Dermis blood vessel endothelial cell (primary cell): ENCODE results near the gene COL6A5. TPM values are rescaled to one million over a fixed set of nuclear protein-coding genes. Genes with fewer than 3 reads are reported as not detected.

Source experiments
- DNase-seq: peaks from one replicate; pipeline ENCODE4 v3.0.0; 2010
- total RNA-seq: library from RNA; depleted of rRNA; stranded (reverse); fragments of >200 nt; gene quantifications from 2 replicates; pipeline ENCODE4 v1.2.3, GENCODE V29; 2014

Gene COL6A5
- total RNA-seq, 1 donor from 2014 or later: not detected

GRCh38 chr3:130456540-130456939, 111.1 kb downstream of the COL6A5 start:
- DNase-seq: no peak

- DNase-seq: no peak
These were observed 112.2 kb downstream of the COL6A5 start for GRCh38 chr3:130457671-130458070.

- DNase-seq: no peak
These were observed 114.5 kb downstream of the COL6A5 start for GRCh38 chr3:130459944-130460343.

- no peak for DNase-seq
These were observed 116.6 kb downstream of the COL6A5 start for GRCh38 chr3:130462089-130462488.

- no peak for DNase-seq
These were observed 117.7 kb downstream of the COL6A5 start for GRCh38 chr3:130463221-130463620.

- no peak for DNase-seq
These were observed 120.0 kb downstream of the COL6A5 start for GRCh38 chr3:130465521-130465920.

GRCh38 chr3:130468311-130468710, 122.8 kb downstream of the COL6A5 start:
- DNase-seq: no peak

GRCh38 chr3:130470126-130470525, 124.7 kb downstream of the COL6A5 start:
- DNase-seq: no peak

- DNase-seq: no peak
These were observed 127.9 kb downstream of the COL6A5 start for GRCh38 chr3:130473416-130473815.

GRCh38 chr3:130480736-130481135, 135.3 kb downstream of the COL6A5 start:
- peak; percentile 2 for DNase-seq

GRCh38 chr3:130488288-130488687, 142.8 kb downstream of the COL6A5 start:
- no peak for DNase-seq

- DNase-seq: no peak
These were observed 143.4 kb downstream of the COL6A5 start for GRCh38 chr3:130488769-130489450.

- DNase-seq: no peak
These were observed 144.8 kb downstream of the COL6A5 start for GRCh38 chr3:130490241-130490640.

GRCh38 chr3:130491431-130491830, 146.0 kb downstream of the COL6A5 start:
- DNase-seq: no peak

- DNase-seq: no peak
These were observed 159.2 kb downstream of the COL6A5 start for GRCh38 chr3:130504701-130505100.

- DNase-seq: no peak
These were observed 160.6 kb downstream of the COL6A5 start for GRCh38 chr3:130506031-130506430.

GRCh38 chr3:130507746-130508145, 162.3 kb downstream of the COL6A5 start:
- DNase-seq: no peak

- no peak for DNase-seq
These were observed 163.5 kb downstream of the COL6A5 start for GRCh38 chr3:130509008-130509407.

- DNase-seq: no peak
These were observed 169.2 kb downstream of the COL6A5 start for GRCh38 chr3:130514681-130515080.

GRCh38 chr3:130515755-130516154, 170.3 kb downstream of the COL6A5 start:
- DNase-seq: no peak

GRCh38 chr3:130516645-130517512, 171.4 kb downstream of the COL6A5 start, which contains the start of gene COL6A6:
COL6A6 (plus strand) TSS chr3:130517177; CDS start chr3:130560365, 43,188 bp downstream.
- DNase-seq: no peak

GRCh38 chr3:130517602-130518001, 172.1 kb downstream of the COL6A5 start:
- DNase-seq: no peak

- DNase-seq: no peak
These were observed 174.3 kb downstream of the COL6A5 start for GRCh38 chr3:130519754-130520153.

- no peak for DNase-seq
These were observed 176.9 kb downstream of the COL6A5 start for GRCh38 chr3:130522399-130522798.
